Measurements from ENCODE around the gene SPTBN5.

GRCh38 chr15:41928100-41928499 lies 34.2 kb upstream of the SPTBN5 start:
- TF ChIP-seq CTCF (conservative IDR thresholded peaks at IDR 0.05; ENCODE audit: low read length) (no peak), EZH2phosphoT487 (IDR thresholded peaks at IDR 0.05; ENCODE audit: borderline replicate concordance, low read depth, low read length) (no peak)
